ENCODE measurements around the gene APOL2. TPM values are rescaled to one million over a fixed set of nuclear protein-coding genes. Genes with fewer than 3 reads are reported as not detected.
"Not testable (repeated sequence)": the region's sequence is repeated elsewhere in the genome, so short reads cannot be mapped to it uniquely, and the experiment has no call there.

The APOL2 gene
- polyA plus RNA-seq, 1 donor = 22.9 TPM

DNA sequence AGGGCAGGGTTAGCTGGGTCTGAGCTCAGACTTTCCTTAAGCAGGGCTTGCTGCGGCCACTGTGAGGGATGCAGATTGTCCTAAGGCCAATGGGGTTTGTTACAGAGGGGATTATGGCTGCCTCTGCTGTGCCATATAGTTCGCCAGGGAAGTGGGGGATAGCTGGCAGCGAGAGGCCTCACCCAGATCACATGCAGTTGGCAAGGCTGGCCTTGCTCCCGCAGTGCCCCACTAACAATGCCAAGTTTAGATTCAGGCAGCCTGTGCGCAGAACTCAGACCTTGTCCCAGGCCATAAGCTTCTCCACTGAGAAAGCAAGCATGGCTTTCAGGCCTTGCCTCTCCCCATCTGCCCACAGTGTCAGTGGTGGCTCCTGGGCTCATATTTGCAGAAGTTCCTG lies 4.7 kb upstream of the APOL2 start:
- no peak for DNase-seq (ENCODE audit: low read depth)

GRCh38 chr22:36239150-36239400 lies 252 bp downstream of the APOL2 start:
- no peak for DNase-seq (ENCODE audit: low read depth)

GRCh38 chr22:36238373-36239149 lies 766 bp downstream of the APOL2 start:
- no peak for DNase-seq (ENCODE audit: low read depth)

DNA sequence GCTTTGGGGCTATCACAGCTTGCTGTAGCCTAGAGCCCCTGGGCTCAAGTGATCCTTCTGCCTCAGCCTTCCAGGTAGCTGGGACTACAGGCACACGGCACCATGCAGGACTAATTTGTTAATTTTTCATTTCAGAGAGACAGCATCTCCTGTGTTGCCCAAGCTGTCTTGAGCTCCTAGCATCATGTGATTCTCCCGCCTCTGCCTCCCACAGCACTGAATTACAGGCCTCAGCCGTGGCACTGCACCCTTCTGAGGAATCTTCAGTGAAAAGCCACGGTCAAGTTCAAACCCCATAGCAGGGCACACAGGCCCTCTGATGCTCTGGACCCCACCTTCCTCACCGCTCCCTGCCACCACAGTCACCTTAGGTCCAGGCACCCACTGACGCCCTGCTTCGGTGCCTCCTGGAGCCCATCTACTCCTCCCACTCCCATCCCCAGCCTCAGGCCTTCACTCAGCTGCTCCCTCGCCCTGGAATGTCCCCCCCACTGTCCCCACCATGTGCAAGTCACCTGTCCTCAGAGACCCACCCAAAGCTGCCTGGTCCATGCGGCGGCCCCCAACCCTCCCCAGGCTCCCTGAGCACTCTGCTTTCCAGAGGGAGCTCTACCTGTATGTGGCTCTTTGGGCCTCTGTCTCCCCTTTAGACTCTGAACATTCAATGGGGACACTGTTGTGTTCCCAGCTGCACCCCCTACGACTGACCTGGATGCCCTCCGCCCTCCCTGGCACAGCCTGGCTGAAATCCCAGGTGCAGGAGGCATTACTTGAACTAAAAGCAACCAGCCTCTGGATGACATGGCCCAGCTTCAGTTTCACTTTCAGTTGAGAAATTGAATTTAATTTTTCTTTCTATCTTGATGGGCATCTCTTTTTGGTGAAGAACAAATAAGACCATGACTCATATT lies 1.6 kb downstream of the APOL2 start:
- no peak for DNase-seq (ENCODE audit: low read depth)

DNA sequence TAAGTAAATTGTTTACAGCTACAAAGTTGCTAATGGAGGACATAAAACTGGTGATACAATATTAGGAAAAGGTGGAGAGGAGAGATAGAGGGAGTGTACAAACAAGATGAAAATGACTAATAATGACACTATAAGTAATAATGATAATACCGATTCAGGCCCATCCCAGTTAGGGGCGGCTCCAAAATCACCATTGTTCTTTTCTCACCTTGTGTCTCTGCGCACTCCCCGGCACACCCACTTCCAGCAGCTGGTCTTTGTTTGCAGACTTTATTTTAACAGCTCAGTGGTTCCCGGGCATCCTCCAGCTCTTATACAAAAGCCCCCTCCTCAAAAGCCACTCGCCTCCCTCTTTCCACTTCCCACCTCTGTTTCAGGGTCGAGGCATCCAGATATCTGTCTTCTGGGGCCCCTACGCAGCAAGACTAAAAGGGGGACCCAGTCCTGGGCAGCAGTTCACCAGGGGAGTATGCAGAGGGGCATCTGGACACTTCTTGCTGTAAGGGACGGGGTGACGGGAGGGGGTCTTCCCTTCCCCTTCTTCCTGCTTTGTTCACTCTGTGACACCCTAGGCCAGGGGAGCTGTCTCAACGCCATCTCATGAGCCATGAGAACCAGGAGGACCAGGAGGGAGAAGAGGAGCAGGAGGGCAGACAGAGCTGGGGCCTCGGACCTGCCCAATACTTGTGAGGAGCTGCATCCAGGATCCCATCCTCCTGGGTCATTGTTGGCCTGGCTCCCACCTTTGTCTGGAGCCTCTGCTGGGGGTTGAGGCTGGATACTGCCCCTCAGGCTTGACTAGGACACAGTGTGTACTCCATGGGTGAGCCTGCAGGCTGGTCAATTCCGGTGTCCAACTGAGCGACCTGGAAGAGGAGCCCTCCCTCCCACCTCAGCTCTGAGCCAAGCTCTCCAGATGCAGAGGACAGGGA lies 2.7 kb downstream of the APOL2 start:
- no peak for DNase-seq (ENCODE audit: low read depth)

GRCh38 chr22:36235585-36235984 lies 3.7 kb downstream of the APOL2 start:
- DNase-seq (ENCODE audit: low read depth) = no peak

GRCh38 chr22:36234919-36235318 lies 4.4 kb downstream of the APOL2 start:
- DNase-seq (ENCODE audit: low read depth) = no peak

GRCh38 chr22:36234213-36234612 lies 5.1 kb downstream of the APOL2 start:
- DNase-seq (ENCODE audit: low read depth) = no peak

GRCh38 chr22:36233796-36234195 lies 5.5 kb downstream of the APOL2 start:
- DNase-seq (ENCODE audit: low read depth) = no peak

DNA sequence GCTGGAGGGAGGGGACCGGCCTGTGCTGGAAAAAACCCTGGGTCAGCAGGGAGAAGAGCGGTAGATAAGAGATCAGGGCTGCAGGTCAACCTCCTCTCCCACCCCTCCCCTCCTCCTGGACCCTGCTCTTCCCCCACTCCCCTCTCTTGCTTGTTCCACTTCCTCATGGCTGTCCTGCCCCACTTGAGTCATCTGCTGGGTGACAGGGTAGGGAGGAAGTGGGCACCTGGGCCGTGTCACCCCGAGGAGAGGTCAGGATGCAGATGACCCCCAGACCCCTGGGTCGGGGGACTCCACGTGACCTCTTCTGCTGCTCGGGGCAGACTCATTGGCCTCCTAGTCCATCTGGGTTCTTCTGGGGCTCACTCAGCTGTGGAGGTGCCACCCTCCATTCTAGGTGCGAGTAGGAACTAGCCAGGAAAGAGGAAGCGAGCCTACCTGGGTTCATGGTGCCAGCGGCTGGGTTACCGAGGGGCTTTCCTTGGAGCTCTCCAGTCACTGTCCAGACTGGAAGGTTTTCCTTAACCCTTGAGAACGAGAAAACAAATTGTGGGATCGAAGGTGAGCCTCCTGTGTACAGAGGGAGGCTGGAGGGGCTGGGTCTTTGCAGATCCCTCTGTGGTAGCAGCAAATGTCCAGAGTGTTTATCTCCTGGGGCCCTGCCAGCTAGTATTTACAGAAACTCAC lies 6.5 kb downstream of the APOL2 start:
- DNase-seq (ENCODE audit: low read depth) = no peak

DNA sequence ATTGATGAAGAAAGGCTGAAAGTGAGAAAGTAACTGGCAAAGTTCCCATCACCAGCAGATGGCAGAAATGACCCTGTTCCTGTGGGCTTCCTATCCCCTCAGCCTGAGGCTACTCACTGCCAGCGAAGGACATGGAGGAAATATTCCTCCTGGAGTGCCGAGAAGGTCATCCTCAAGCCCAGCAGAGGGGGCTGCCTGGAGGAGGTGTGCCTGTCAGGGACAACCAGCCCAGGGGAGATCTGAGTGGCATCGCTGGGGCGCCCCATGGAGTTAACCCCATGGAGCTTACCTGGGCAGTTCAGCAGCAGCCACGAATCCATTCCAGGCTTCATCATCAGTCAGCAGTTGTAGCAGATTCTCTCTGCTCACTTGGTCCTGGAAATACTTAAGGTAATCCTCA lies 8.3 kb downstream of the APOL2 start:
- DNase-seq (ENCODE audit: low read depth) = not testable (repeated sequence)

- DNase-seq (ENCODE audit: low read depth) = not testable (repeated sequence)
Measured at GRCh38 chr22:36229649-36230048, 9.7 kb downstream of the APOL2 start.

GRCh38 chr22:36228944-36229343 lies 10.4 kb downstream of the APOL2 start:
- DNase-seq (ENCODE audit: low read depth) = no peak

GRCh38 chr22:36228369-36228768 lies 11.0 kb downstream of the APOL2 start:
- DNase-seq (ENCODE audit: low read depth) = not testable (repeated sequence)

DNA sequence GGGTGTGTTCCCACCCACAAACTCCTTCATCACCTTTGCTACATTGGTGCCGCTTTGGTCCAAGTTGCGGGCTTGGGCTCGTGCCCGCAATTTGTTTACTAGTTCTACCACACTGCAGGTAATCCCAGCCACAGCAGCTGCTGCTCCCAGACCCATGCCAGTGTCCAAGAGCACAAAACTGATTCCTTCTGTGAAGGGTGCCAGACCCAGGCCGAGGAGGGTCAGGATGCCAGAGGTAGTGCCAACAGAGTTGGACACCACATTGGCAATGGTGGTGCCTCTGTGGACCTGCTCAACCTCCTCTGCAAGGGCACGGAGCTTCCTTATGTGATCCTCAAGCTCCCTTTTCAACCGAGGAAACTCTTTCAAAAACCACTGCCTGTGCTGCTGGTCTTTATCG lies 11.5 kb downstream of the APOL2 start:
- DNase-seq (ENCODE audit: low read depth) = no peak

GRCh38 chr22:36227396-36227795 lies 11.9 kb downstream of the APOL2 start:
- no peak for DNase-seq (ENCODE audit: low read depth)

GRCh38 chr22:36226189-36226588 lies 13.1 kb downstream of the APOL2 start:
- no peak for DNase-seq (ENCODE audit: low read depth)

DNA sequence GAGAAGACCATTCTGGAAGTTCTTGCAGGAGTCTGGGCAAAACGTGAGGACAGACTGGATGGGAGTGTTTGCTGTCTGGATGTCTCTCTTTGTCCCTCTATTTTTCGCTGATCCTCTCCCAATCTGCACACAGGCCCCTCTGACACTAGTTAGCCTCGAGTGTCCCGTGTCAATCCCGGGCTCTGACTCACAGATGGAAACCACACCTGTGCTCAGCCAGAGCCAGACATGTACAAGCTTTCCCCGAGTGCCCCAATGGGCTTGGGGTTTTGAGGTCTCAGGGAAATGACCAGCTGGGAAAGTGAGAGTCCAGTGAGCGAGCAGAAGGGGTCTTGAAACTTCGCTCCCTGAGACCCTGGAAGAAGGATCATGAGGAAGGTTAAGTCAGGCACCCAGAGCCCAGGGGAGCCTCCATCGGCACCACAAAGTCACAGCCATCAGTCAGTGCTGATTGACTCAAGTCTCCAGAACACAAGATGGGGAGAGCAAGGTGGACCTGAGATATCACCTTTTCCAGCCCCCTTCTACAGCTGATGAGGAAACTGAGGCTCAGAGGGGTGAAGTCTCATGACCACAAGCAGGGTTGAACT lies 13.9 kb downstream of the APOL2 start:
- DNase-seq (ENCODE audit: low read depth) = no peak

DNA sequence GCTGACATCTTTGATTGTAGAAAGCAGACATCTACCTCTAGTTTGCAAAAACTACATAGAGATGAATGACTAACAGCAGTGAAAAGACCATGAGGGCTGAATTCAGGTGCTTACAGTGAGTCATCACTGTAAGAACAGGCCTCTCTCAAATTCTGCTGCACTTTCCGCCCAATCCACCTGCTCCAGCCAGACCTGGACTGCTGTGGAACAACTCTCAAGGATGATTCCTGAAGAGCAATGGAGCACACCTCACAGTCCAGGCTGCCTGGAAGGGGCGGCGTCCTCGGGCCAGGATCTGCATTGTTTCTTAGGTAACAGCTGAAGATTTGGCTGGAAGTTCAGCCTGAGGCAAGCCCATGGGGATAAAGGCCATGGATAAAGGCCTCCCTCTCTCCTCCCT lies 15.1 kb downstream of the APOL2 start:
- no peak for DNase-seq (ENCODE audit: low read depth)

DNA sequence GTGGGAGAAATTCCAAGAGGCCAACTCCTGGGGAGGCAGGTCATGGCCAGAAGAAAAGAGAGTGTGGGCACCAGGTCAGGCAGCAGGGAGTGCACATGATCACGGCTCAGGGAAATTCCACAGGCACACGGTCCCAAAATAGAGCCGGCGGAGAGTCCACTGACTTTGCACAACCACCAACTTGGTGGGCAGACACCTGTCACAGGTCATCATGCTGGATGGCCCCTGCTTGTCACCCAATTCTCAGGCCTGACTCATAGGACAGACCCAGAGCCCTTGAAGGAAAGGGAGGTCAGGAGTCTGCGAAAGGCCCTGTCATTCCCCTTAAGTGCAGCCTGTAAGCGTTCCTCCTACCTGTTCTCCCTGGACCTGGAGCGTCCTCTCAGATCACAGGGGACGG lies 15.8 kb downstream of the APOL2 start:
- DNase-seq (ENCODE audit: low read depth) = no peak

GRCh38 chr22:36222887-36223450 lies 16.4 kb downstream of the APOL2 start:
- DNase-seq (ENCODE audit: low read depth) = no peak
